Activated CD4-positive, alpha-beta T cell treated with anti-CD3 and anti-CD28 coated beads, Interleukin-2, amount 50 U/mL, for 48 hours (primary cell): ENCODE data around the gene ADAMTS17.

Experiments
- DNase-seq, 2 experiments: peaks; one replicate each; pipeline ENCODE4 v3.0.0-alpha.2; 2020

ADAMTS17 gene

DNA sequence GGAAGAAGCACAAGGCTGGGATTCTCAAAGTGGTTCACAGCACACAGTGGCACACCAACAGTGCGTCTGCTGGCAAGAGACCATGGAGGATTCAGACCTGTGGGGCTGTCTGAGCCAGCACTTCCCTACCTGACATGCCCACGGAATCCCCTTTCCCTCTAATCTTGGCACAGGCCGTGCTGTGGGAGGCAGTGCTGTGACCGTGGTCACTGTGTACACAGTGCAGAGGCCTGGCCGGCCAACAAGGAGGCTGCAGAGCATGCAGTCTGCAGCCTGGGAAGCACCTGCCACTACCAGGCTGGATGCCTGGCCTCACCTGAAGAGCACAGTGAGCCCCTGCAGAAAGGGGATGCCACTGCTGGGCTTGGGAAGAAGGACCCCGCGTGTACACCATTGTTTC is 307.6 kb downstream of the ADAMTS17 start:
- no peak for DNase-seq

DNA sequence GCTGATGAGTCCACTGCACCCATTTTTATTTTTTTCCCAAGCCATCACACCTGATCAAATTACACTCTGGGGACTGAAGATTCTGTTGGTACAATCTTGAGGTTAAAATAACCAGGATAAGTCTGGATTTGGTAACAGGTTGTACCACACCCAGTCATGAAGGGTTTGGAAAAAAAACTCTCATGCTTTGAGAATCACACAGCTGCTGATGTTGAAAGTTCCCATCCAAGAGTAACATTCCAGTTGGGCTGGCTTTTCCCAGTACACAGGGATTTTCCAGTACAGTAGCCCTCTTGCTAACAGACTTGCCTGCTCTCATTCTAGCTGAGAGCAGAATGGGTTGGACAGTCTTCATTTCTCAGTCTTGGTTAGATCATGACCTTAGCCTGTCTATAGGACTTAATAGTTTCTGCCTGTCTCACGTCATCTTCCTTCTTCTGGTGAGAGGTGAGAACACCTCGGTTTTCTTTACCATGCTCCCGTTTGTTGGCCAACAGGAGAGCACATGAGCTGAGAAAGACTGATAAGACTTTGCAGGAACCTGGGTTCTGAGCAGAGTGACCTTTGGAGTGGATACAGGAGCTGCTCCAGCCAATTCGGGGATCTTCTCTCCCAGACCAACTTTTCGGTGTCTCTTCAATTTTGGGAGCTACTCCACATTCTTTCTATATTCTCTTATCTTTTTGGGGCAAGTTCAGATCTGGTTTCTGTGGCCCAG is 308.5 kb downstream of the ADAMTS17 start:
- no peak for DNase-seq

DNA sequence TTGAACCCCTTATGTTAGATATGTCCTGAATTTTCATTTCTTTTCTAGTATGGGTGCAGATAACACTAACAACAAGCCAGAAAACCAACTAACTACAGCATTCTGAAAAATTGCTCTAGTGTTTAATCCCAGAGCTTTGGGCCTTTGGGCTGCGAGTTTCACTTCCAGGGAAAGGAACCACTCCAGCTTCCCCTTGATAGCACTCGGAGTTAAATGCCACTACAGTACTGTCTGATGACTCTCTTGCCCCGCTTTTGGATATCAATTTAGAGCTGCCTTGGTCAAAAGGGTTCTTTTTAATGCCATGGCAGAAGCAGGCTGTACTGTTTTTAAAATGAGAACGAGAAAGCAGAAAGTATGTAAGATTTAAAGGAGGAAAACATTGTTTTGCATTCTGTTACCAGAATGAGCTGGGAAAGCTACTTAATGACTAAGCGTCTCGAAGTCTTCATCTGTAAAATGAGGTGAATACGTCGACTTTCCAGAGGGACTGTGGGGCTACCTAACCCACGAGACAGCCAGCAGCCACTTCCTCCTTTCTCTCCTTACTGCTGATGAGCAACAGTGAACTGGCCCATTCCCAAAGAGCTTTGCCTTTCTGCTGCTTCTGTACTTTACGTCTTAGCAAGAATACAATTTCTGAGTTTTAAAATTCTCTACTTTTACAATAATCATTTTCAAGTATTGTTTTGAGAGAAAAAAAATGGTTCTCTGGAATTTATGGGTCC is 309.3 kb downstream of the ADAMTS17 start:
- DNase-seq: no peak

DNA sequence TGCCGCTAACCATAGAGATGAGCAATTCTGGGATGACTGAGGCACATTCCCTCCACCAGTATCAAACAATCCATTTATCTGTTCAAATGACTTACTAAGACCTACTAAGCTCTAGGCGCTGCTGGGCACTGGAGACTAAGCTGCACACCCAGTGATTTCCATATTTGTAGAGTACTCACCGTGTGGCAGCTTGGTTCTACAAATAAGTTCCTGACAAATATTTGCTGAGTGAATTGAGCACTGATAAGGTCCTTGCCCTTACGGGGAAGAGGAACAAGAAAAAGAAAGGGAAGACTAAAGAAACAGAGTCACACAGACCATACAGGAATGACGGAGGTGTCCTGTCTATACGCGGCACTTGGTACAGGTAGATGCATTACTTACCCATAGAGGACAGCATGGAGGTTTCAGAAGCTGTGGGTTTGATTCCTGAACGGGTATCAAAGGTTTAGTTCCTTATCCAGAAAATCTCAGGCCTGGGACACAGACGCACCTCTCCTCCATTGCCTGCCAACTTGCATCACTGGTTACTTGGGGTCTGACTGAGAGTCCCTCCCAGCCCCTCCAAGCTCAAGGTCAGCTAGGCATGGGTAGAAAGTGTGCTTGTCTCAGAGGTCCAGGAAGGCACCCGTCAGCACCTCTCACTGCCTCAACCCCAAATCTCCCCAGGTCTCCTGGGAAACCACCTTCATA is 310.0 kb downstream of the ADAMTS17 start:
- no peak for DNase-seq

DNA sequence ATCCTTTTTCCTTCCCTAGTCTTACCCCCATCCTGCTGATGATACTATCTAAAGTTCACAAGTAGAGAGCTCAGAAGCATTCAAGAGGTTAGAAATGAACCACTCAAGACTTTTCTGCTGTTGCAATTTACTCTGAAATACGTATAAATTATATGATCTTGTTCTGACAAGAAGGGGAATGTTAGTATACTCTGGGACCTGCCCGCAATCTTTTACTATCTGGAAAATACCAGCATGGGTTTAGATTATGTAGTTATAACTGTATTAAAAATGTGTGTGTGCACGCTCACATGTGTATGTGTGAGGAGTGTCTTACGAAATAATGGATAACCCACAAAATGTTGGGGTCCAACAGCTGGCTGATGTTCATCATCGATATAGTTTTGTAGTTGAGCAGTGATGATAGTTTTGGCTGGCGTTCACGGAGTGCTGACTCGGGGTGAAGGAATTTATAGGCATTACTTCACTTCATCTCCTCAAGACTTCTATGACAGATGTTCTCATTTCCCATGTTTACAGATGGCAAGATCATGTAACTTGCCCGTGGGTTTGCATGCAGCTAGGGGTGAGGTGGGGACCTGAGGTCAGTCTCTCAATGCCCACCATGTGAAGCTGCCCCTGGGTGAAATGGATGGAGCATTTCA is 311.1 kb downstream of the ADAMTS17 start:
- DNase-seq: no peak

DNA sequence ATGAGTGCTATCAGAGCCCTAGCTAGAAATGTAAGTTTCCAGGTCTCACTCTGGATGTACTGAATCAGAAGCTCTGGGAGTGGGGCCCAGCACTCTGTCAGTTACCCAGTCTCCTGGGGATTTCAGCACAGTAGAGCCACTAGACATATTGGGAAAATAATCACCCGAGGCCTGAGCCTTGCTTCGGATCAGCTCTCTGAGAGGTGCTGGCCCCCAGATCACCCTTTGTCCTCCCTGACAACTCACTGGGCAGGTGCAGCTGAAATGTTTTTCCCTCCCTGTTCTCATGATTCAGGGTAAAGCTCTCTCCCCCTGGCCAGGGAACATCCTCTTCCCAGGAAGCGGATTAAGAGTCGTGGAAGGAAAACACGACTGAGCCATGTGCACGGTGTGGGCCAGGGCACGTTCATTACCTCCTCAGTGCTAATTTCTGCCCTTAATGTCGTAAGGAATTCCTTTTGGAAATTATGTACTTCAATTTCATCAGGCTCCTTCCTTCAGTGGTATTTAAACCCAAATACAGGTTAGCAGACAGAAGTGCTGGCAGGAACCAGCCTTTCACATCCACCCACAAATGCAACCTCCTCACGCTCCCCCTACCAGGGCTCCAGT is 311.8 kb downstream of the ADAMTS17 start:
- no peak for DNase-seq

DNA sequence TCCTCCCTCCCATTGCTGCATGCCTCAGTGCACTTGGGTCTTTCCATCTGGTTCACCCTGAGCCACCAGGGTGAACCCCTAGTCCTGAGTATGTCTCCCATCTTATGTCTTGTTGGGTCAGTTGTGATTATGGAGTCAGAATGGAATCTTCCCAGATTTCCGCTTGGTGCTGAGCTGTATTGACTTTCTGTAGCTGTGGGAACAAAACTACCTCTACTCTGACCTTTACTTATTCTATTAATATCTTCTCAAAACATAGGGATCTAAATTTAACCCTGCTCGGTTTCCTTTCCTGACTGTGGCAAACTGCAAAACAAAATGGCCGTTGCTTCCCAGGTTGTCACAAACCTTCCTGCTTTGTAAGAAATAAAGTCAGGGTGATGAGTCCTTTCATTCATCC is 312.7 kb downstream of the ADAMTS17 start:
- DNase-seq: no peak

DNA sequence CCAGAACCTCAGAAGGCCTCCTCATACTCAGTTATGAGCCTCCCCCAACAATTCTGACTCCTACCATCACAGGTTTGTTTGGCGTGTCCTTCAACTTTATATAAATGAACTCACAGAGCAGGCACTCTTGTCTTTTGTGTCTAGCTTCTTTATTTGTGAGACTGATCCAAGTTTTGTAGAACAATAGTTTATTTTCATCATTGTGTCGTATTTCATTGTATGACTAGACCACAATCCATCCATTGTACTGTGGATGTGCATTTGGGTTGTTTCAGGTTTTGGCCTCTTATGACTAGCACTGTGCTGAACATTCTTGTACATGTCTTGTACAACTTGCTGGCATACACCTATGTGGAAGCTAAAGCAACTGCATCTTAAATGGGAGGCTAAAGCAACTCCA is 315.7 kb downstream of the ADAMTS17 start:
- DNase-seq: no peak

DNA sequence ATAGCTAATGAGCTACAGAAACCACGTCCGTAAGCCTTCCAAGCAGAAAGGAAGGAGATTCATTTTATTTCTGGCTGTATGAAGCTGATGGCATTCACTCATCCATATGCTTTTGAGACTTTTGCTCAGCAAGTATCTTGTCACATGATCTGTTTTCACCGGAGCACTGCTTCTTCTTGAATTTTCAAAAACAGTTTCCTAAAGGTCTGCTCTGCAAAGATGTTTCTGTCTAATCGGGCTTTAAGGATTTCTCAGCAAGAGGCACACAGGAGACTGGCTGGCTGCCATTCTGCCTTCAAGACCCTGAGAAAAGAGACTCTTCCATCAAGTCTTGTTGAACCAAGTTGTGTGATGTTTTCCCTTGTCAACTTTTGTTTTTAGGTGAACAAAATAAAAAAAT is 319.0 kb downstream of the ADAMTS17 start:
- no peak for DNase-seq

DNA sequence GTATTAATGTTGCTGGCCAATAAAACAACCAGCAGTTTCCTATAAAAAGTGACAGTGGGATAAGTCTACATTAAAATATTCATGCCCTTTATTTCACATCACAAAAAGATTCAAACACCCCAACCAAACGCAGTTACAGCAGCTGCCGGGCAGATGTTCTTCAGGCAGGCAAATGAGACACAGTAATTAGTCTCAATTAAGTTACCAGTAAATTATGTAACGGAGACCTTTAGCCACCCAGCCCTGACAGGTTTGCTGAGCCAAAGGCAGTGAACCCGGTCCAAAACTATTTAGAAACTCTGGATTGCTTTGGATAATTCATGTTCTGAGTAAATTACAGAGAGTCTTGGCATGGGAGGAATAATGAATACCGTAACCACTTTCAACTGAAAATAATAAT is 319.4 kb downstream of the ADAMTS17 start:
- no peak for DNase-seq

DNA sequence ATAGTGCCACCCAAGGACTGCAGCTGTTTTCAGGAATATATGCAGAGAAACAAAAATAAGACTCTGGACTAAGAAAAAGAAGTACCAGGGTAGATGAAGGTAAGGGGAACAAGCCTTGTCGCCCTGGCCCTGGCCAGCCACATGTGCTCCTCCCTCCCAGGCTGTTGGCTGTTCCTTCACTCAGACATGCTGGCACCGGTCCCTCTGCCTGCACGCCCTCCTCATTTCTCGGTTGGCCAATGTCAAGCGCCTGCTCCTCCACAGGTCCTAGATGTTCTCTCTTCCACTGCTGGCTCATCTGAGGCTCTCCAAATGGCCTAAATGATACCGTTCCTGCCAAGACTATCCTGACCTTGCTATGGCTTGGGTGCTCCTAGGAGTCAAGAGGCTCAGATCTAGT is 320.1 kb downstream of the ADAMTS17 start:
- no peak for DNase-seq

DNA sequence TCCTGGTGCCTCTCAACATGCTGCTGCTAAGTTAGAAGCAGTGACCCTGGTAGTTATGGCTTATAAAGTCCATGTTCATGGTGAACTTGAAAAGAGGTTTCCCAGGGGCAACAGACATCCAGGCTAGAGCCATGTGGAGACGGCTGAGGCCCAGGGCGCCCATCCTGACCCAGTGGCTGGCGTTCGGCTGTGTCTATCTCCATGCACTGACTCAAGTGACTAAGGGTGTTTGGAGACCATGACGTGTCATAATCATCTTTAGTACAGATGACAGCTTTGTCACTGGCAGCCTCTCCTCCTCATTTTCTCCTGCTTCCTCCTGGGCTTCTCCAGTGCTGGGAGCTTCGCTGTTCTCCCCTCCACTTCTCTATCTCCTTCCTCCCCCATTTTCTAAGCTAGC is 321.2 kb downstream of the ADAMTS17 start:
- DNase-seq: no peak

DNA sequence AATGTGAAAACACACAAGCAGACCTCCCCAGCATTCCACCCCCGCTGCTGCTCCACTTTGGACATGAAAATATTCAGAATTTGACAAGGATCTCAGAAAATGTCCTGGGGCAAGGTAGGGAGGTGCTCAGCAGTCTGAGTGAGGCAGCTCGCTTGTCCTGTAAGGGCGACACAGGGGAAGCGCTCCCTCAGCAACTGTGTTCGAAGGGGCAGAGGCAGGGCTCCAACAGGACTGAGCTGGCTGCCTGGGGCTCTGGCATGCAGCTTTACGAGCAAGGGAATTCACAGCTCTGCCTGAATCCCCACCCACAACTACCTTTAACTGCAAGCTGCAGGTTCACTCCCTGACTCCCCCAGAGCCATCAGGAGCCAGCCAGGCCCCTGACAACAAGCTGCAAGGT is 321.6 kb downstream of the ADAMTS17 start:
- DNase-seq: no peak

DNA sequence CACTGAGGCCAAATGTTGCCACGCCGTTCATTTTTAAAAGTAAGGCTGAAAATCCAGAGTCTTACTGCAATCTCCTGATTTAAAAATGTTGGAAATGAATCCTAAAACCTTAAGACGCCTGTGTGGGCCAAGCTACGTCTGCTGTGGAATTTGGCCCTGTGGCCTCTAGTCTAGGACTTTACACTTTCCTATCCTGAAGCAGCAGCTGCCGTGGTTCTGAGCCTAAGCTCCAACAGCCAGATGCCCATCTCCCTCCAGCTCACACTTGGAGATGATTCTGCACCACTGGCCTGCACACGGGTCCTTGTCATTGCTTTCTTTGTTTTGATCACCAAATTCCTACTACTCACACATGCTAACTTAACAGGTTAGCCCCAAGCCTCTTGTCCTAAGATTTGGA is 322.2 kb downstream of the ADAMTS17 start:
- DNase-seq: no peak

DNA sequence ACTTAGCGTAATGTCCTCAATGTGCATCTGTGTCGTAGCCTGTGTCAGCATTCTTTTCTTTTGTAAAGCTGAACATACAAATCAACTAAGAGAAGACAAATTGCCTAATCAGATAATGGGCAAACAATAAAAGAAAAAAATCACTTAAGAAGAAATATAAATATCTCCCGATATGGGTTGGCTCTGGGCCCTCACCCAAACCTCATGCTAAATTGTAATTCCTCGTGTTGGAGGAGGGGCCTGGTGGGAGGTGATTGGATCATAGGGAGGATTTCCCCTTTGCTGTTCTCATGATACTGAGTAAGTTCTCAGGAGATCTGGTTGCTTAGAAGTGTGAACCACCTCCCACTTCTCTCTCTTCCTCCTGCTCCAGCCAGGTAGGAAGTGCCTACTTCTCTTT is 323.6 kb downstream of the ADAMTS17 start:
- no peak for DNase-seq

DNA sequence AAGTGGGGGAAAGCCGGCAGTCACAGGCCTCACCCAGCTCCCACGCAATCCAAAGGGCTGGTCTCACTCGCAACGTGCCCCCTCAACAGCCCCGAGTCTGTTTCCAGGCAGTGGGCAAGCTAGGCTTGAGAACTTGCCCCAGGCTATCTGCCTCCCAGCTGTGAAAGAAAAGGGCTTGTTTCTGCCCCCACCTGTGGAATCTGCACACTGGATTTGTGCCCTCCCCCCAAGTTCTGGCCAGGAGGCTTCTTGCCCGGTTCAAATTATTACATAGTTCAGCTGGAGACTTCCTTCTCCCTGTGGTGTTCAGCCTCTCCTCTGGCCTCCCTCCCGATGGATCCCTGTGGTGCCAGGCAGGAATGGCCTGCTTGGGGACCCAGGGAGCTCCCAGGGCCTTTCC is 324.6 kb downstream of the ADAMTS17 start:
- DNase-seq: no peak

DNA sequence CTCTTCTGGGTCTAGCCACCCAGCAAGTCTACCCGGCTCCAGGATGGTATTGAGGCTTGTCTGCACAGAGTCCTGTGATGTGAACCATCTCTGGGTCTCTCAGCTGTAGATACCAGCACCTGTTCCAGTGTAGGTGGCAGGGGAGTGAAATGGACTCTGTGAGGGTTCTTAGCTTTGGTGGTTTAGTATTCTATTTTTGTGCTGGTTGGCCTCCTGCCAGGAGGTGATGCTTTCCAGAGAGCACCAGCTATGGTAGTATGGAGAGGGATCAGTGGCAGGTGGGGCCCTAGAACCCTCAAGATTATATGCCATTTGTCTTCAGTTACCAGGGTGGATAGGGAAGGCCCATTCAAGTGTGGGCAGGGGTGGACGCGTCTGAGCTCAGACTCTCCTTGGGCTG is 325.1 kb downstream of the ADAMTS17 start:
- DNase-seq: no peak

DNA sequence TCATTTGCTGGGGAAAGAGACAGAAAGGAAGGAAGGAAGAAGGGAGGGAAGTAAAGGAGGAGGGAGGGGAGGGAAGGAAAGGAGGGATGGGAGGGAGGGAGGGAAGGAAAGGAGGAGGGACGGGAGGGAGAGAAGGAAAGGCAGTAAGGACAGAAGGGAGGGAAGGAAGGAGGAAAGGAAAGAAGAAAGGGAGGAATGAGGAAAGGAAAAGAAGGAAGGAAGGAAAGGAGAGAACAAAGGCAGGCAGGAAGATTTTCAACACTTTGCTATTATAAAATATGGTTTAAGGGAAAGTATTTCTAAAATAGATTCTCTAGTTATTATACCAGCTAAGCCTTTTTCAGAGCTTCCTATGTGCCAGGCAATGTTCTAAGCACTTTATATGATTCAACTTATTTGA is 330.5 kb downstream of the ADAMTS17 start:
- no peak for DNase-seq

DNA sequence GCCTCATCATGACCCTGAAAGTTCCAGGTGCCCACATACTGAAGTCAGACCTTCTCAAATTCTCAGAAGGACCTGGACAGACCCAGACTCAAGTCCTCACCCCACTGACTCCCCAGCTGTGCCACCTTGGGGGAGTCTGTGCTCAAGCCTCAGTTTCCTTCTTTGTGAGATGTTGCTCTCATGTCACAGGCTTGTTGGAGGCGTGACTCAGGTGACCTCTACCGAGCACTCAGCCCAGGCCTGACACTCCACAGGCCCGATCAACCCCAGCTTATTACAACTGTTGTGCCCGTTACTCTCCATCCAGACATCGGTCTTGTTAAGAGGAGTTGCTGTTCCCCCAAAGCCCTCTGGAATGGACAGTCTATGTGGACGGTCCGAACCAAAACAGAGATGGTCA is 332.4 kb downstream of the ADAMTS17 start:
- DNase-seq: no peak

DNA sequence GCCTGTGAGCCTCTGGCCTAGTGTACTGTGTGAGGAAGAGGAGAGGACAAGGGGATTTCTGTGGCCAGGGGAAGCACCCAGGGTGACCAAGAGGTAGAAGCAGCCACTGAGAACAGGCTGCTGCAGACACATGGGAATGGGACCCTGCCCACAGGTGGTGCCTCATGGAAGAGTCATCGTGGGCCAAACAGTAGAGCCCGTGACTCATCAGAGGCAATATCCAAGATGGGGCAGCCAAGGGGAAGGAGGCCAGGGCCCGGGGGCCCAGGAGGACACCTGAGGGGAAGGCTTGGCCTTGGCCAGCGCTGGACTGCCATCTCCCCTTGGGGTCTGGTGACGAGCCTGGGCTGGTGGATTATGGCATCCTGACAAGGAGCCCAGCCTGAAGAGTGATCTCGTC is 333.5 kb downstream of the ADAMTS17 start:
- DNase-seq: no peak

DNA sequence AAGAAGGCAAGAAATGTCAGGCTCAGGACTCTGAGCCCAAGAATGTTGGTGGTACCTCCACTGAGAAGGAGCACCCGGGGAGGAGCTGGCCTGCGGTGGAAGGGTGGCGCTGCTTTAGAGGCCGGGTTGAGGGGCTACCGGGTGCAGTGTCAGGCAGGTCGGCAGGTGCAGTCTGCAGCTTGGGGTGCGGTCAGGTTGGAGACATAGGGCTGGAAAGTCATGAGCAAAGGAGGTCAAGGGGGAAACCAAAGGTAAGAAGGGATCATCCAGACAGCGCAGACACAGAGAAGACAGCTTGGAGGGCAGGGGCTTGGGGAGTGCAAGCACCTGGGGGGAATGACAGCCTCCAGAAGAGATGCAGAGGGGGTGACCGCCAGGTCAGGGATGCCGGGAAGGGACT is 334.2 kb downstream of the ADAMTS17 start:
- DNase-seq: no peak

DNA sequence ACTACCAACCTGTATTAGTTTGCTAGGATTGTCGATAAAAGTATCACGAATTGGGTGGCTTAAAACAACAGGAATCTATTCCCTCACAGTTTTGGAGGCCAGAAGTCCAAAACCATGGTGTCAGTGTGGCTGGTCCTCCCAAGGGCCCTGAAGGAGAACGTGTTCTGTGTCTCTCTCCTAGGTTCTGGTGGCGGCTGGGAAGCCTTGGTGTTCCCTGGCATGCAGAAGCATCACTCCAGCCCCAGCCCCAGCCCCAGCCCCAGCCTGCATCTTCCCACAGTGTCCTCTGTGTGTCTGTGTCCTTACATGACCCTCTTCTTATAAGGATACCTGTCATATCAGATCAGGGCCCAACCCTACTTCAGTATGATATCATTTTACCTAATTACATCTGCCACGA is 336.1 kb downstream of the ADAMTS17 start:
- DNase-seq: no peak

DNA sequence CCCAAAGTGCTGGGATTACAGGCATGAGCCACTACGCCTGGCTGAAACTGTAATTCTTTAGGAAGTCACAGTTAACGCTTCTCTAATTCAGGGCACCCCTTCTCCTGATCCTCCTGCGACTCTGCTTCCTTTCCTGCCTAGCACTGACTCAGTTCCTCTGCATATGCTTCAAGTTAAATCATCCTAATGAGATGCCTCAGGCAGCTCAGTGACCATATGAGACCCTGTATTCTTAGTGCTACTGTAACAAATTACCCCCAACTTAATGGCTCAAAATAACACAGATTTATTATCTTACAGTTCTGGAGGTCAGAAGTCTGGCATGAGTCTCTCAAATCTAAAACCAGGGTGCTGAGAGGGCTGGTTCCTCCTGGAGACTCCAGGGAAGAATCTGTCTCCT is 336.8 kb downstream of the ADAMTS17 start:
- no peak for DNase-seq
